Suprapubic skin (tissue), 4 donors: ENCODE measurements around the gene NFE2L1. TPM values are rescaled to one million over a fixed set of nuclear protein-coding genes. Genes with fewer than 3 reads are reported as not detected.

Experiments
- DNase-seq, 2 donors: peaks; one replicate each; pipeline ENCODE4 v3.0.0-alpha.2; 2019; ENCODE audit warnings: low spot score in 2 of 2
- H3K27ac ChIP-seq: fragments of 200-600 bp; sonication (generic); one replicate; pipeline ENCODE4 v1.5.1; 2019
- H3K27me3 ChIP-seq: fragments of 200-600 bp; sonication (generic); one replicate; pipeline ENCODE4 v1.5.1; 2019
- H3K36me3 ChIP-seq: fragments of 200-600 bp; sonication (generic); one replicate; pipeline ENCODE4 v1.5.1; 2019
- H3K4me1 ChIP-seq: fragments of 200-600 bp; sonication (generic); one replicate; pipeline ENCODE4 v1.5.1; 2019
- H3K4me3 ChIP-seq: fragments of 200-600 bp; sonication (generic); one replicate; pipeline ENCODE4 v1.5.1; 2019; ENCODE audit warnings: mild to moderate bottlenecking
- H3K9me3 ChIP-seq: fragments of 200-600 bp; sonication (generic); one replicate; pipeline ENCODE4 v1.5.1; 2019
- EP300 ChIP-seq: sonication (generic); formaldehyde crosslinking; IDR thresholded peaks from one replicate; pipeline ENCODE4 v1.6.1; 2017; ENCODE audit warnings: antibody characterized with exemption
- POLR2A ChIP-seq, 2 donors: fragments of 450-650 bp; IDR thresholded peaks; one replicate each; pipeline ENCODE4 v1.6.1; 2017; ENCODE audit warnings: antibody characterized with exemption in 2 of 2, mild to moderate bottlenecking in 2 of 2, moderate library complexity in 2 of 2
- POLR2AphosphoS5 ChIP-seq, 3 donors: sonication (generic); formaldehyde crosslinking; IDR thresholded peaks; one replicate each; pipeline ENCODE4 v1.6.1; 2017; ENCODE audit warnings: antibody characterized with exemption in 3 of 3
- WGBS: methylation state at CpG from one replicate; pipeline ENCODE4 v1.1.5; 2018; 5-methylcytosine and 5-hydroxymethylcytosine counted together
- total RNA-seq, 4 donors: library from RNA; depleted of rRNA; stranded (reverse); fragments of >200 nt; gene quantifications; one replicate each; pipeline ENCODE4 v1.1.0, GENCODE V29; 2016
- TF ChIP-seq, protein P1 (sequence below), 2 donors: fragments of 200-600 bp in 1 of 2; fragments of 450-650 bp in 1 of 2; sonication (generic) in 1 of 2; IDR thresholded peaks; one replicate each; pipeline ENCODE4 v1.5.1; 2016 to 2019; ENCODE audit warnings: antibody characterized with exemption in 2 of 2, mild to moderate bottlenecking in 1 of 2, moderate library complexity in 1 of 2

NFE2L1 gene
- total RNA-seq, 4 donors from 2014 or later: 89.9 to 250 (median 138) TPM

DNA sequence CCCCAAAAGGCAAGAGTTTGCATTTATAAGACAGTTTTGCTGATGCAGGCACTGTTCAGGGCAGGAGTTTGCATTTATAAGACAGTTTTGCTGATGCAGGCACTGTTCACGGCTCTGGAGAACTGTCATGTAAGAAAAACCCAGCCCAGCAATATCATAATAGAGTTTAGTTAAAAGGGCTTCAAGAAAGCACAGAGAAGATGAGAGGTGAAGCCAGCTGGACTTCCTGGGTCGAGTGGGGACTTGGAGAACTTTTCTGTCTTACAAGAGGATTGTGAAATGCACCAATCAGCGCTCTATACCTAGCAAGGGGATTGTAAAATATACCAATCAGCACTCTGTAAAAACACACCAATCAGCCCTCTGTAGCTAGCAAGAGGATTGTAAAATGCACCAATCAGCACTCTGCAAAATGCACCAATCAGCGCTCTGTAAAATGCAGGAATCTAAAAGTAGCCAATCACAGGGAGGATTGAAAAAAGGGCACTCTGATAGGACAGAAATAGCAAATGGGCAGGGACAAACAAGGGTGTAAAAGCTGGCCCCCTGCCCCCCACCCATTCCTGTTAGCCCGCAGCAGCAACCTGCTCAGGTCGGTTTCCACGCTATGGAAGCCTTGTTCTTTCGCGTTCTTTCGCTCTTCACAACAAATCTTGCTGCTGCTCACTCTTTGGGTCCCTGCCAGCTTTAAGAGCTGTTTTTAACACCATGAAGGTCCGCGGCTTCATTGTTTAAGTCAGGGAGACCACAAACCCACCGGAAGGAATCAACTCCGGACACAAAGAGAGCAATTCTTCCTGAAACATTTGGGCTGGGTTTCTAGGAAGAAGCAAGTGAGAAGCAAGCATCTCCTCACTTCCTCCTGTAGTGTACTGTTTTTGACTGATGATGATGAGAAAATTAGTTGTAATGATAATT is 54.9 kb downstream of the NFE2L1 start:
- H3K27ac ChIP-seq: no peak overlapping the region
- 69% methylated on average over 14 of the region's 14 CpGs for WGBS

DNA sequence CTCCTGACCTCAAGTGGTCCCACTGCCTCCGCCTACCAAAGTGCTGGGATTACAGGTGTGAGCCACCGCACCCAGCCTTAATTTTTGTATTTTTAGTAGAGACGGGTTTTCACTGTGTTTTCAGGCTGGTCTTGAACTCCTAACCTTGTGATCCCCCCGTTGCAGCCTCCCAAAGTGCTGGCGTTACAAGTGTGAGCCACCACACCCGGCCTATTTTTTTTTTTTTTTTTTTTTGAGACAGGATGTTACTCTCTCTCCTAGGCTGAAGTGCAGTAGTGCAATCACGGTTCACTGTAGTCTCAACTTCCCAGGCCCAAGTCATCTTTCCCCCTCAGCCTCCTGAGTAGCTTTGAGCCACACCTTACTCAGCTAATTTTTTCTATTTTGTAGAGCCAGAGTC is 56.3 kb downstream of the NFE2L1 start:
- WGBS: 88% methylated on average over 7 of the region's 7 CpGs
- no peak overlapping the region for H3K27ac ChIP-seq
- no peaks in the 10 kb centered on the region for H3K27me3 ChIP-seq
- no peaks in the 10 kb centered on the region for H3K9me3 ChIP-seq
- H3K36me3 ChIP-seq: no peaks in the 10 kb centered on the region
- no peak overlapping the region for H3K4me3 ChIP-seq
- TF ChIP-seq POLR2A (IDR thresholded peaks at IDR 0.05) (no peak), EP300 (no peak), POLR2AphosphoS5 (IDR thresholded peaks at IDR 0.05) (no peak)
- TF ChIP-seq, protein P1, sequence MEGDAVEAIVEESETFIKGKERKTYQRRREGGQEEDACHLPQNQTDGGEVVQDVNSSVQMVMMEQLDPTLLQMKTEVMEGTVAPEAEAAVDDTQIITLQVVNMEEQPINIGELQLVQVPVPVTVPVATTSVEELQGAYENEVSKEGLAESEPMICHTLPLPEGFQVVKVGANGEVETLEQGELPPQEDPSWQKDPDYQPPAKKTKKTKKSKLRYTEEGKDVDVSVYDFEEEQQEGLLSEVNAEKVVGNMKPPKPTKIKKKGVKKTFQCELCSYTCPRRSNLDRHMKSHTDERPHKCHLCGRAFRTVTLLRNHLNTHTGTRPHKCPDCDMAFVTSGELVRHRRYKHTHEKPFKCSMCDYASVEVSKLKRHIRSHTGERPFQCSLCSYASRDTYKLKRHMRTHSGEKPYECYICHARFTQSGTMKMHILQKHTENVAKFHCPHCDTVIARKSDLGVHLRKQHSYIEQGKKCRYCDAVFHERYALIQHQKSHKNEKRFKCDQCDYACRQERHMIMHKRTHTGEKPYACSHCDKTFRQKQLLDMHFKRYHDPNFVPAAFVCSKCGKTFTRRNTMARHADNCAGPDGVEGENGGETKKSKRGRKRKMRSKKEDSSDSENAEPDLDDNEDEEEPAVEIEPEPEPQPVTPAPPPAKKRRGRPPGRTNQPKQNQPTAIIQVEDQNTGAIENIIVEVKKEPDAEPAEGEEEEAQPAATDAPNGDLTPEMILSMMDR (IDR thresholded peaks at IDR 0.05): no peak
- DNase-seq: no peak
- H3K4me1 ChIP-seq: peaks cover 31% of the 10 kb centered on the region

More for the DNA sequence above, 54.9 kb downstream of the NFE2L1 start:
- Histone ChIP-seq H3K27me3 (no peaks in the 10 kb centered on the region), H3K4me3 (no peak overlapping the region), H3K4me1 (peaks cover 20% of the 10 kb centered on the region), H3K9me3 (no peaks in the 10 kb centered on the region), H3K36me3 (no peaks in the 10 kb centered on the region)
- DNase-seq: no peak
- TF ChIP-seq EP300: no peak
- TF ChIP-seq, protein P1 (IDR thresholded peaks at IDR 0.05): no peak
- TF ChIP-seq POLR2AphosphoS5 (IDR thresholded peaks at IDR 0.05): no peak
- no peak for TF ChIP-seq POLR2A (IDR thresholded peaks at IDR 0.05)

DNA sequence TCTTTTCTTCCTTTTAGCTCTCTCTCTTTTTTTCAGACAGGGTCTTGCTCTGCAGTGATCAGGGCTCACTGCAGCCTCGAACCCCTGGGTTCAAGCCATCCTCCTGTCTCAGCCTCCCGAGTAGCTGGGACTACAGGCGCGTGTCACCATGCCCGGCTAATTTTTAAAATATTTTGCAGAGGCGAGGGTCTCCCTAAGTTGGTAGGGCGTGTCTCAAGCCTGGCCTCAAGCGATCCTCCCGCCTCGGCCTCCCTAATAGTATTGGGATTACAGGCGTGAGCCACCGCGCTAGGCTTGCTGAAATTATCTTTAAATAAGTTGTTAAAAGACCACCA is 58.6 kb downstream of the NFE2L1 start:
- Histone ChIP-seq H3K9me3 (no peaks in the 10 kb centered on the region), H3K36me3 (no peaks in the 10 kb centered on the region), H3K4me1 (peaks cover 27% of the 10 kb centered on the region), H3K4me3 (peak overlapping the region; percentile 73), H3K27me3 (no peaks in the 10 kb centered on the region), H3K27ac (peak overlapping the region; percentile 85)
- no peak for DNase-seq
- no peak for TF ChIP-seq POLR2AphosphoS5 (IDR thresholded peaks at IDR 0.05)
- TF ChIP-seq POLR2A (IDR thresholded peaks at IDR 0.05): no peak
- TF ChIP-seq EP300: no peak
- TF ChIP-seq, protein P1 (IDR thresholded peaks at IDR 0.05): no peak
- WGBS: 38% methylated on average over 13 of the region's 13 CpGs

DNA sequence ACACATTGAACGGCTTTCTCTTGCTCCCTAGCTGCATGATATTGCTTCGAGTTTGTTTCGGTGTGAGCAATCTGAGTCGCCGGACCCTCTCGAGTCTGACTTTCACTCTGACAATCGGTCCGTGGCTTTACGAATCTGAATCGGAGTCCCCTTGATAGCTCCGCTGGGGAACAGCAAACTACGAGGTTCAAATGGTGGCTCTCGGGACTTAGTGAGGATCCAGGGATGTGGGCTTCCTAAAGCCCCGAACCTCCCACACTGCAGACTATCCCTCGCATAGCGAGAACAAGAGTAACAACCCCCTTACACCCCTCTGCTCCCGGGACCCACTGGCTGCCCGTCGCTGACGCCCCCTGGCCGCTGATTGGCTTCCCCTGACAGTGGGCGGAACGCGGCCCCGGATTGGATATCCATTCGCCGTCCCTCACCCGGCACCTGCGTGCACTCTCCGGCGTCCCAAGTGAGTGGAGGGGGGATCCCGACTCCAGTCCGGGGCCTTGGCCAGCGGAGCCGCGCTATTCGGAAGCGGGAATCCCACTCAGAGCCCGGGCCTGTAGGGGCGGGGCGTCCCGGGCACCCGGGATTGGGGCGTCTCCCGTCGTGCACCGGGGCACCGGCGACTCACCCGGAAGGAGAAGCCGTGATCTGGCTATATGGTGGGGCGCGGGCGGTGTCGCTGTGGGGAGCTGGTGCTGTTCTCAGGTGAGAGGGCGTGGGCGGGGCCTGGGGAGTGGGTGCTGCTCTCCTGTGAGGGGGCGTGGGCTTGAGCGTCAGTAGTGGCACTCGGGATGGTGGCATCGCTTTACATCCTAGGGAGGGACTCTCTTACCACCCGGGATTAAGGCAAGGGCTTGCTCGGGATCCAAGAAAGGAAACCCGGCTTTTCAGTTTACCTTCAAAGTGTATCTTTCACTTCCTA is 59.2 kb downstream of the NFE2L1 start, which contains the start of gene SNX11:
SNX11 (plus strand) TSS at position 630 of the 919 bp plus-strand sequence. CDS start 4,278 bp downstream, outside the sequence.
- Histone ChIP-seq H3K4me3 (peak within 1 kb of the TSS; percentile 73), H3K9me3 (no peaks in the 10 kb centered on the region), H3K36me3 (no peaks in the 10 kb centered on the region), H3K27ac (peak within 1 kb of the TSS; percentile 85), H3K27me3 (no peaks in the 10 kb centered on the region), H3K4me1 (peaks cover 27% of the 10 kb centered on the region)
- peak; percentile 96 for DNase-seq
- peak in 1 of 2 donors; percentile 30 for TF ChIP-seq POLR2A (IDR thresholded peaks at IDR 0.05)
- TF ChIP-seq, protein P1 (IDR thresholded peaks at IDR 0.05): no peak
- TF ChIP-seq EP300: no peak
- no peak for TF ChIP-seq POLR2AphosphoS5 (IDR thresholded peaks at IDR 0.05)
- under 1% methylated on average over 23 of the region's 64 CpGs for WGBS
